NCI-H69 (cell line): ENCODE data around the gene JMJD7.

ENCODE experiments used
- DNase-seq: peaks from one replicate; lab custom pipeline; 2025; lab: John Stamatoyannopoulos, UW

The JMJD7 gene

DNA sequence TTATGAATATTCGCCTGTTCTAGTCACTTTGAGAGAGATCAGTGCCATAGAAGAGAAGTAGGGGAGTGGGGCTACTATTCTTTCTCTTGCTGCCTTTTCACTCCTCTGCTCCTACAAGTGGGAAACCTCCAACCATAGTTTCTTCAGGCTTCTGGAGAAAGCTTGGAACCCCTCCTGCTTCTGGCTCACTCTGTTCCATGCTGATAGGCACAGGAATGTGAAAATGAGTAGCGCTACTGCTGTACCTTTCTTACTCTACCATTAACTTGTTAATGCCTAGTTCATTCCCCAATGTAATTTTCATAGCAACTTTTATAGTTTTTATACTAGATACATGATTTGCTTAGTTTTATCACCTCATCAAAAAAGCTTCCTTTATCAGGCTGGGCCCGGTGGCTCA, 26.7 kb upstream of the JMJD7 start:
- no peak for DNase-seq

DNA sequence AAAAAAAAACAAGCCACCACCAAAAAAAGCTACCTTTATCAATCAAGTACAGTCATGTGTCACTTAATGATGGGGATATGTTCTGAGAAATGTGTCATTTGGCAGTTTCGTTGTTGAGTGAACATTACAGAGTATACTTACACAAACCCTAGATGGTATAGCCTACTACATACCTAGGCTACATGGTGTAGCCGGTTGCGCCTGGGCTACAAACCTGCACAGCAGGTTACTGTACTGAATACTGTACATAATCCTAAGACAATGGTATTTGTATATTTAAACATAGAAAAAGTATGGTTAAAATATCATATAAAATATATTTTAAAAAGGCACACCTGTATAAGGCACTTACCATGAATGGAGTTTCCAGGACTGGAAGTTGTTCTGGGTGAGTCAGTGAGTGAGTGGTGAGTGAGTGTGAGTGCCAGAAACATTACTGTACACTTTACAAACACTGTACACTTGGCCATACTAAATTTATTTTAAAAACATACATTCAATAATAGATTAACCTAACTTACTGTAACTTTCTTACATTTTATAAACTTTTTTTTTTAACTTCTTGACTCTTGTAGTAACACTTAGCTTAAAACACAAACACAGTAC, 25.9 kb upstream of the JMJD7 start:
- DNase-seq, result no peak

DNA sequence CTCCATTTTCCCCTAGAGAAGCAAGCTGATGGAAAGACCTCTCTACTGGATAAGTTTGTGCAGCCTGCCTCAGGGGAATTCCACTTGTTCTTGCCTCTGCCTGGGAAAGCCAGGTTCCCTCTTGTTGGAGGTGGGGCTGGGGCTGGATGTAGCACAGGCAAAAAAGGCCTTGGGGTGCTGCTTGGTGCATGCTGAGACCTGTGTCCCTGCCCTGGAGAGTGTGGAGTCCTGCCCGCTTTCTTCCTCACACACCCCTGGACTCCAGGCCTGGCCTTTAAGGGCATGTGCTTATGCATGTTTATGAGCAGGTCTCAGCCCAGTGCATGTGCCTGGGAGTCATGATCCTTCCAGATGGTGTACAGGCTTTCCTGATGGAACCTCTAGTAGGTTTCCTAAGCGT, 23.5 kb upstream of the JMJD7 start:
- no peak for DNase-seq

DNA sequence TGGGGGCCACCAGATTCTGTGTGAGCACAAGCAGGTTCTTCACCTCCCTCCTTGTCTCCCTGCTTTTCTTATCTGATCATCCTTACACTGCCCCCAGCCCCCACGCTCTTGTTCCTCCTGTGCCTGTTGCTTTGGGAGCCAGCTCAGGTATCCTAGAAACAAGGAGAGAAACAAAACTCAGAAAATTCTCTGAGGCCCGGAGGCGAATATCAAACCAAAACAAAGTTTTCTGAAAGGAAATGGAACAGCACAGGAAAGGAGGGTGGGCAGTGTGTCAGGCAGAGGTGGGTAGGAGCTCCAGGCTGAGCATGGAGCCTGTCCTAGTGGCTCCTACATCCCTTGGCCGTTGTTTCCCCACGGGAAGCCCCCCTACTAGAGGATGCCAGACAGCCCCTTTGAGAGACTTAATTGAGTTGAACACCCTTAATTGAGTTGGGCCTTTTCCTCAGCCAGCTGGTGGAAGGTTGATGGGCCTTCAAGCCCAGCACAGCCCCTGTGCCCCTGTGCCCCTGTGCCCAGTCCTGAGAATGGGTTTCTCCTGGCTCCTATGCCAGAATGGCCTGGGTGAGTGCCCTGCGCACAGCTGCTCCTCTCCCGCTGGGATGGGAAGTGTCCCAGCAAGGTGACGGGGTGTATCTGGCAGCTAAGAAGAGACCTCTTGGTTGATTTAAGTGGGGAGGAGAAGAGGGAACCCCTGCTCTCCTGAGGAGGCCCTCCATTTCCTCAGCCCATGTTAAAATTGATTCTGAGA, 22.8 kb upstream of the JMJD7 start:
- DNase-seq, result no peak

- DNase-seq, result no peak
Observed at GRCh38 chr15:41805711-41806110, 22.2 kb upstream of the JMJD7 start.

- DNase-seq, result peak; percentile 4
Observed at GRCh38 chr15:41806291-41807181, 21.4 kb upstream of the JMJD7 start.

DNA sequence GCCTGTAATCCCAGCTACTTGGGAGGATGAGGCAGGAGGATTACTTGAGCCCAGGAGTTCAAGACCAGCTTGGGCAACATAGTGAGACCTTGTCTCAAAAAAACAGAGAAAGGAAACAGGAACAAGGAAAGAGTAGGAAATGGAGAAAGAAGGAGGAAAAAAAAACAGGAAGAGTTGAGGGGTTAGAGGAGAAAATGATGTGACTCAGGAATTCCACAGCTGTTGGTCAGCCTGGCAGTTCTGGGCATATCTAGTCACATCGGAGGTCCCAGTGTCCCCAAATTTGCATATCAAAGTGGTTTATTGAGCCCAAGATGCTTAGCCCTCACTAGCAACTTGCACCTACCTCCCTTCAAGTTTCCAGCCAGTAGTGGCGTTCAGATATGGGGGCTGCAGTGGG, 18.8 kb upstream of the JMJD7 start:
- DNase-seq, result no peak

DNA sequence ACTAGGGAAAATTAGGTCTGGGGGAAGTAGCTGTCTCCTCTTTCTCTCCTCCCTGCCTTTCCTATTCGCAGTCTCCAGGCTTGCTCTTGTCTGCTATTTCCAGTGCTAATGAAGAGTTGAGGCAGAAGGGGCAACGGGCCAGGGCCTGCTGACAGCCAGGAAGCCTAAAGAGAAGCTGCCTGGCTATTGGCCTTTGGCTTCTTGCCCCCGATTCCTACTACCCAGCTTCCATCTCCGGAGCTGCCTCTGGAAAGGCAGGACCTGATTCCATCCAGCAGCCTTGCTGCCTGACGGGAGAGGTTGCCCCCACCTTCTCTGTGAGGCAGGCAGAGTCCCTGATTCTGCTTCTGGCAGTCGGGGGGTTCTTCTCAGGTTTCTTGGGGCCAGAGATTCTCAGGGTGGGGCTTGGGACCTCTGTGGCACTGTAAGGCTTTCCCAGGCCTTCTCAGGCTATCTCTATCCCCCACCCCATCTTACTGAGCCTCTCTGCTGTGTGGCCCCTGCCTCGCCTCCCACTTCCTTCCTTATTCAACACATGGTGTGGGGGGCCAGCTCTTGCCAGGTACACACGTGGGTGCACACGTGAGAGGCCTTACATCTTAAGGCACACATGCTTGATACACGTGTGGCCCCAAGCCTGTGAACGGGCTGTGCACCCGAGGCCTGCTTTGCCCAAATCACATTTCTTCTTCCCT, 18.2 kb upstream of the JMJD7 start:
- no peak for DNase-seq

DNA sequence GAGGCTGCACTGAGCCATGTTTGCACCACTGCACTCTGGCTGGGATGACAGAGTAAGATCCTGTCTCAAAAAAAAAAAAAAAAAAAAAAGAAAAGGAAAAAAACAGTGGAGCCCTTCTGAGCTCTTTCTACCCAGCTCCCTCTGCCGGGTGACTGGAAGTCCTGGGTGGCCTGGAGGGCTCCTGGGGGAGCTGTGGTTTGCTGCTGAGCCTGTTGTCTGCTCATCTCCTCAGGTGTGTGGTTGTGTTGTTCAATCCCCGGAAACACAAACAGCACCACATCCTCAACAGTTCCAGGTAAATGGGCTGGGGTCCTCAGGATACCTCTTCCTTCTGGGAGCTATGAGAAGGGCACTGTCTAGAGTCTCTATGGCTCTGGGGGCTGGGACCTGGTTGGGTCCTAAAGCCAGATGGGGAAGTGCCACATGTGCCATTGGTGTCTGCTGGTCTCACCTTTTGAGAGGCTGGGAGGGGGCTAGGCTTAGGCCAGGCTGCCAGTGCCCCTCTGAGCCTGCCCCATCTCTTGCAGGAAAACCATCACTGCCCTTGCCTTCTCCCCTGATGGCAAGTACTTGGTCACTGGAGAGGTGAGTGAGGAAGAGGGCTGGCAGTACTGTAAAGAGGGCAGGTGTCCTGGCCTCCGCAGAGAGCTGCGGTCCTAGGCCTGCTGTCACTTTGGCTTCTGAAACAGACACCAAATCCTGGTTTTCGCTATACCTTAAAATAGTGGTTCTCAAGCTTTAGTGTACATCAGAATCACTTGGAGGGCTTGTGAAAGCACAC, 17.1 kb upstream of the JMJD7 start:
- no peak for DNase-seq

GRCh38 chr15:41811432-41812195, 16.3 kb upstream of the JMJD7 start:
- peak; percentile 42 for DNase-seq

DNA sequence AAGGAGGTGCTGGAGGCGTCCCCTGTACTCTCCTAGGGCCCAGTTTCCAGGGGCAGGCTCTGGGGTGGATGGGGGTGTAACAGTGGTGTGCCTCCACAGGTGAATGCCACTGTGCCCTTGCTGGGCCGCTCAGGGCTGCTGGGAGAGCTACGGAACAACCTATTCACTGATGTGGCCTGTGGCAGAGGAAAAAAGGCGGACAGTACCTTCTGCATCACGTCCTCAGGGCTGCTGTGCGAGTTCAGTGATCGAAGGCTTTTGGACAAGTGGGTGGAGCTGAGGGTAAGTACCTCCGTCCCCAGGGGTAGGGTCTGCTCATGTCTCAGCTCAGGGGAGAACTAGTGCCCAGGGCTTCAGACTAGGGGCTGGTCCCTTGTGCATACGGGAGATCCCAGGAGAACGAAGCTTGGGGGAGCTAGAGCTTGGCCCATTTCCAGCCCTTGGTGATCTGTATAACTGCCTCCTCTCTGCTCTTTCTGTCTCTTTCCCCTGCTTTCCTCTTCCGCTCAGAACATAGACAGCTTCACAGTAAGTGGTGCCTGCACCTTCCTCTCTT, 15.0 kb upstream of the JMJD7 start:
- no peak for DNase-seq

- no peak for DNase-seq
Observed at GRCh38 chr15:41813426-41813825, 14.5 kb upstream of the JMJD7 start.

- no peak for DNase-seq
Observed at GRCh38 chr15:41814534-41814933, 13.4 kb upstream of the JMJD7 start.

DNA sequence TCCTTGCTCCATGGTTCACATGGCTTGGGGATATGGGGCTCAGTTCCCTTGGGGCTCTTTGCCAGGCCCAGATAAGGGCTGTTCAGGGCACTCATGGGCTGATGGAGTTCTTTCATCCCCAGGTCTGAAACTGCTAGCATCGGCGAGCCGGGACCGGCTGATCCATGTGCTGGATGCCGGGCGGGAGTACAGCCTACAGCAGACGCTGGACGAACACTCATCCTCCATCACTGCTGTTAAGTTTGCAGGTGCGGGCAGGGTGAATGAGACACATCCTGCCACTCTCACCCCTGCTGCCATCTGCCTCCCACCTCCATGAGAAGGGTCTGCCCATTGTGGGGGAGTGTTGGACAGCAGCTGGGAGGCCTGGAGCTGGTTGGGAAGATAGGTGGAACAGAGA, 11.1 kb upstream of the JMJD7 start:
- DNase-seq, result no peak

DNA sequence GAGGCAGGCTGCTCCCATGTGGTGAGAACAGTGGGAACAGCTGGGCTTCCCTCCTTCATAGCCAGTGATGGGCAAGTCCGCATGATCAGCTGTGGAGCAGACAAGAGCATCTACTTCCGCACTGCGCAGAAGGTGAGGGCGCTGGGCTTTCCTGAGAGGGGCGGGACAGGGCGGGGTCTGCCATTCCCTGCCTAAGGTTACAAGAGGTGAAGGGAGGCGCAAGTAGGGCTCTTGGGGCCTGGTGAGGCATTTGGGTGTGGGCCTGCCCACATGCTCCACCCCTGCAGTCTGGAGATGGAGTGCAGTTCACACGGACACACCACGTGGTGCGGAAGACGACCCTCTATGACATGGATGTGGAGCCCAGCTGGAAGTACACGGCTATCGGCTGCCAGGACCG, 10.6 kb upstream of the JMJD7 start:
- no peak for DNase-seq

DNA sequence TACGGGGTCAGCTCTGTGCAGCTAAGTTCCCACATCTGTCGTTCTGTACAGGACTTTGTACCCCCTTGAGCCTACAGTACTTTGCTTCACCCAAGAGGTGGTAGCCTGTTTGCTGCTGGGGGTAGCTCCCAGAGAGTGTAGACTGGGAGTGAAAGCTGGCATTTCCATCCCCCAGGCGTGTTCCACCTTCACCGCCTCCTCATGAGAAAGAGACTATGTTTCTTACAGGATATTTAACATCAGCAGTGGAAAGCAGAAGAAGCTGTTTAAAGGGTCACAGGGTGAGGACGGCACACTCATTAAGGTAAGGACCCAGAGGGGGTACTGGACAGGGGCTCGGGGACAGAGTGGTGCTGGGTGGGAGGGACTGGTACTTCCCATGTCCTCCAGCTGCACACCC, 10.1 kb upstream of the JMJD7 start:
- no peak for DNase-seq

DNA sequence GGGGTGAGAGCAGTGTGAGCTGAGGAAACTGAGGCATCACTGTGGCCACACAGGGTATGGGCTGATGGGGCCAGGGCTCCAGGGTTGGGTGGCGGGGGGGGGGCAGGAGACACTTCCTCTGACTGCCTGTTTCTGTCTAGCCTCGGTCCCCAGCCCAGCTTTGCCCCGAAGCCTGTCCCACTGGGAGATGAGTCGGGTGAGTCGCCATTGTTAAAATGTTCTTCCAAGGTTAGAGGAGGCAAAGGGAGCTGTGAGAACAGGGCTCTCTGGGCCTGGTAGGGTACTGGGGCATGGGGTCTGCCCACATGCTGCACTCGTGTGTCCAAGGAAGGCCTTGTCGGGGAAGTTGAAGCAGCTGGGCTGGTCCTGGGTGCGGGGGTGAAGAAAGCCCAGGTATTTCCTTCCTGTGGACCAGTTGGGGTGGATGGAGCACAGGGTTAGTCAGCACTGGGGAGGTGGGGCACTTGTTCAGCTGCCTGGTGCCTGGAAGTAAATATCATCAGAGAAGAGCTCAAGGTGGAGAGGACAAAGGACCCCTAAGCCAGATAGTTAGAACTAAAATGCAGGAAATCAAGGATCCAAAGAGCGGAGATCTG, 8.3 kb upstream of the JMJD7 start:
- DNase-seq, result no peak

- DNase-seq, result no peak
Observed at GRCh38 chr15:41820791-41821423, 7.0 kb upstream of the JMJD7 start.

- no peak for DNase-seq
Observed at GRCh38 chr15:41821831-41822230, 6.1 kb upstream of the JMJD7 start.

DNA sequence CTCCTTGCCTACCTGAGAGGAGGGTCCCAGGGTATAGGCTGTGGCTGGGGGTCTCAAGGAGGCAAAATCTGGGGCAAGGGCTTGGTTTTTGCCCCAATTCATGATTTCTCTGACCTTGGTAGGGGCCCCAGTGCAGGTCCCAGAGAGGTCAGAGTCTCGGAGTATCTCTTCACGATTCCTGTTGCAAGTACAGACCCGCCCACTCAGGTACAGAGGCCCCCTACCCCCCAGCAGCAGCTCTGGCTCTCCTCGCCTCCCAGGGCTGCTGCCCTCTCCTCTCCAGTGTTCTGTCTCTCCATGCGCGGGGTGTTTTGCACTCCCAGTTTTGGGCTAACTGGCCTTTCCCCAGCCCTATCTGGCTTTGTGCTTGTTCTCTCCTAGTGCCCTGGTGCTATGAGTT, 5.4 kb upstream of the JMJD7 start:
- DNase-seq, result no peak
